Activated CD4-positive, CD25-positive, alpha-beta regulatory T cell treated with anti-CD3 and anti-CD28 coated beads, Interleukin-2, amount 50 U/mL, for 72 hours (primary cell): Measurements from ENCODE around the gene LGALS9C.
"Not testable (repeated sequence)": the region's sequence is repeated elsewhere in the genome, so short reads cannot be mapped to it uniquely, and the experiment has no call there.

ENCODE experiments used
- DNase-seq: peaks from one replicate; pipeline ENCODE4 v3.0.0; 2021

LGALS9C gene

GRCh38 chr17:18478977-18479595 lies 2.5 kb downstream of the LGALS9C start:
- DNase-seq, result not testable (repeated sequence)

GRCh38 chr17:18481775-18482174 lies 5.2 kb downstream of the LGALS9C start:
- not testable (repeated sequence) for DNase-seq

- DNase-seq, result not testable (repeated sequence)
These were observed 9.4 kb downstream of the LGALS9C start for GRCh38 chr17:18485936-18486464.

GRCh38 chr17:18487633-18488032 lies 11.0 kb downstream of the LGALS9C start:
- not testable (repeated sequence) for DNase-seq

- DNase-seq, result not testable (repeated sequence)
These were observed 12.0 kb downstream of the LGALS9C start for GRCh38 chr17:18488622-18489021.

- DNase-seq, result not testable (repeated sequence)
These were observed 13.4 kb downstream of the LGALS9C start for GRCh38 chr17:18490016-18490415.

- not testable (repeated sequence) for DNase-seq
These were observed 16.3 kb downstream of the LGALS9C start for GRCh38 chr17:18492712-18493480.

GRCh38 chr17:18494250-18494768 lies 17.7 kb downstream of the LGALS9C start:
- DNase-seq, result not testable (repeated sequence)

- DNase-seq, result not testable (repeated sequence)
These were observed 20.5 kb downstream of the LGALS9C start for GRCh38 chr17:18497044-18497443.

- DNase-seq, result not testable (repeated sequence)
These were observed 22.5 kb downstream of the LGALS9C start for GRCh38 chr17:18499100-18499499.

GRCh38 chr17:18499756-18500155 lies 23.2 kb downstream of the LGALS9C start:
- not testable (repeated sequence) for DNase-seq

GRCh38 chr17:18500281-18500680 lies 23.7 kb downstream of the LGALS9C start:
- not testable (repeated sequence) for DNase-seq

- not testable (repeated sequence) for DNase-seq
These were observed 24.2 kb downstream of the LGALS9C start for GRCh38 chr17:18500816-18501215.

GRCh38 chr17:18503221-18503620 lies 26.6 kb downstream of the LGALS9C start:
- DNase-seq, result not testable (repeated sequence)

- not testable (repeated sequence) for DNase-seq
These were observed 31.1 kb downstream of the LGALS9C start for GRCh38 chr17:18507729-18508128.

GRCh38 chr17:18508667-18509066 lies 32.1 kb downstream of the LGALS9C start:
- DNase-seq, result not testable (repeated sequence)

GRCh38 chr17:18521100-18521499 lies 44.5 kb downstream of the LGALS9C start:
- not testable (repeated sequence) for DNase-seq

GRCh38 chr17:18525015-18525414 lies 48.4 kb downstream of the LGALS9C start:
- not testable (repeated sequence) for DNase-seq

- not testable (repeated sequence) for DNase-seq
These were observed 49.7 kb downstream of the LGALS9C start for GRCh38 chr17:18526168-18526800.

- not testable (repeated sequence) for DNase-seq
These were observed 50.8 kb downstream of the LGALS9C start for GRCh38 chr17:18527354-18527753.

- DNase-seq, result not testable (repeated sequence)
These were observed 51.8 kb downstream of the LGALS9C start for GRCh38 chr17:18528435-18528834.

GRCh38 chr17:18528899-18529500 lies 52.4 kb downstream of the LGALS9C start:
- not testable (repeated sequence) for DNase-seq

- DNase-seq, result not testable (repeated sequence)
These were observed 53.8 kb downstream of the LGALS9C start for GRCh38 chr17:18530405-18530804.
